Esophagus muscularis mucosa (tissue), 4 donors: Measurements from ENCODE around the gene JPH3.

Experiments used
- CTCF ChIP-seq, 3 experiments: fragments of 200-600 bp in 2 of 3; fragments of 450-650 bp in 1 of 3; sonication (generic) in 2 of 3; IDR thresholded peaks; one replicate each; pipeline ENCODE4 v1.5.1; 2017 to 2019; ENCODE audit warnings: antibody characterized with exemption in 3 of 3, mild to moderate bottlenecking in 2 of 3, moderate library complexity in 1 of 3
- EP300 ChIP-seq: sonication (generic); formaldehyde crosslinking; IDR thresholded peaks from one replicate; pipeline ENCODE4 v1.6.1; 2017; ENCODE audit warnings: antibody characterized with exemption
- POLR2AphosphoS5 ChIP-seq, 2 donors: sonication (generic); formaldehyde crosslinking; IDR thresholded peaks; one replicate each; pipeline ENCODE4 v1.6.1; 2017; ENCODE audit warnings: antibody characterized with exemption in 2 of 2

DNA sequence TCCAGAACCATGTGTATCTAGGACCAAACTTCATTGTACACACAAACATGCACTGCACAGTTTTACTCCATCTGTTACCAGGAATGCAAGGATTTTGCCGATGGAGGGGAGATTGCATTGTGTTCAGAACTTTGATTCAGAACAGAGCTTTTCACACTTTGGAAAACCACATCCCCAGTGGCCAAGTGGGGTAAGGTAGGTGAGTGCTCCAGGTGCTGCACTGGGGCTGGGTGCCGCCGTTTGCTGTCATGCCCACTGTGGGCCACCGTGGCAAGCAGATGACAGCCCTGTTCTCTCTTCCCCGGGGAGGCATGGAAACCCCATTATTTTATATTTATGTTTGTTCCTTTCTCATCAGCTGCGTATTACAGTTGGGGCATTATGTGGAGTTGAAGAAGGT, 29.3 kb upstream of the JPH3 start:
- no peak for TF ChIP-seq CTCF (IDR thresholded peaks at IDR 0.05)
- TF ChIP-seq EP300, result no peak
- TF ChIP-seq POLR2AphosphoS5 (IDR thresholded peaks at IDR 0.05), result no peak
